A673 (cell line): ENCODE results near the gene CDH7.

Experiments used
- CTCF ChIP-seq: fragments of 300-800, 200-600 bp; sonication (generic); conservative IDR thresholded peaks from 2 replicates; pipeline ENCODE4 v1.5.1; 2017; ENCODE audit warnings: low read depth, mild to moderate bottlenecking, antibody characterized with exemption, low read length, moderate library complexity, mixed read lengths
- EZH2 ChIP-seq: fragments of 200-600 bp; sonication (generic); IDR thresholded peaks from 2 replicates; pipeline ENCODE4 v1.6.1; 2017; ENCODE audit warnings: borderline replicate concordance, low read depth, mild to moderate bottlenecking, mixed read lengths, antibody characterized with exemption, low read length; ENCODE audit not compliant: poor library complexity, severe bottlenecking

- TF ChIP-seq CTCF (no peak), EZH2 (no peak)
These were observed 155.8 kb downstream of the CDH7 start for GRCh38 chr18:65906621-65907034.
